ENCODE results near the gene JAKMIP1. TPM values are rescaled to one million over a fixed set of nuclear protein-coding genes. Genes with fewer than 3 reads are reported as not detected.
A peak's percentile ranks its signal among the peaks of the same experiment; 100 is the strongest.

JAKMIP1 gene
- total RNA-seq, 1 donor from 2014 or later = 4.1 TPM

DNA sequence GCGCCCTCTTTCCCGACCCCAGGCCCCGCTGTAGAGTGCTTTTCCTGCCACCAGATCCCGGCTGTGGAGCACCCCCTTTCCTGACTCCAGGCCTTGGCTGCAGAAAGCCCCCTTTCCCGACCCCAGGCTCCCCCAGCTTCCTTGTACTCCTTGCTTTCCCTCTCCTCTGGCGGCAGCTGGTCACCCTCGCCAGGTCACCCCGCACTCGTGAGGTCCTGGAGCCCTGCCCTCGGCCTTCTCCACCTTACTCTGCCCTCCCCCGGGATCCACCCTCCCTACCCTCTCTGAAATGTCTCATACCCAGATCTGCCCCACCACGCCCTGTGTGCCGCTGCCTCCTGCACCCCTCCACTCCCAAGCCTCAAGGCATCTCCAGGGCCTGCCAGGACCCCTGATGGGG, 157.2 kb downstream of the JAKMIP1 start:
- no peak for DNase-seq (ENCODE audit: low spot score)

DNA sequence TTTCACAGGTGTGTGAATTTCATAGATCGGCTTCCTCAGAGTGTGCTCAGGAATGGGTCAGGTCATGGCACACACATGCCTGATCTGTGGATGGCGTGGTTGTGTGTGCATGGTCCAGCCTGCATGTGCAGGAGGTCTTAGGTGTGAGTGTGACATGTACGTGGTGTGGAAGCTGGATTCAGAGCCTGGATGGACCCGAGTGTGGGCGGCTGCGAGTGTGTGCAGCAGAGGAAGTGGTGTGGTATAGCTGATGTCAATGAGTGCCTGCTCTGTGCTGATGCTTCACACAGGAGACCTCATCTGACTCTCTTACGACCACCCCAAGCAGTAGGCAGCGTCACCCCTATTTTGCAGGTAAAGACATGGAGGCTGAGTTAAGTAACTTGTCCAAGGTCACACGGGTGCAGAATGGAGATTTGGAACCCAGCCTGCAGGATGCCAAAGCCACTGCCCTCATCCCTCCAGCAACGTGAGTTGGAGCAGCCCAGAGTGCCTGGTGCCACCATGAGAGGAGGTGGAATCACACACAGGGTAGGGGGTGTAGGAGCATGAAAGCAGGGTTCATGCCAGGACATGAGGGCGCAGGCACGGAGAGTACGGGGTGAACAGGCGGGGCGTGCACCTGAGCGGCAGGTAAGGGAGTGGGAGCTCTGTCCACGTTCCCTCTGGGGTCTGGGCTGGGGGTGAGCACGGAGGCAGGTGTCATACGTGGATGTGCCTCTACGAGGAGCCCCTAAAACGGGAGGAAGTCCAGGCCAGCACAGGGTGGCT, 157.9 kb downstream of the JAKMIP1 start:
- DNase-seq (ENCODE audit: low spot score) = no peak

DNA sequence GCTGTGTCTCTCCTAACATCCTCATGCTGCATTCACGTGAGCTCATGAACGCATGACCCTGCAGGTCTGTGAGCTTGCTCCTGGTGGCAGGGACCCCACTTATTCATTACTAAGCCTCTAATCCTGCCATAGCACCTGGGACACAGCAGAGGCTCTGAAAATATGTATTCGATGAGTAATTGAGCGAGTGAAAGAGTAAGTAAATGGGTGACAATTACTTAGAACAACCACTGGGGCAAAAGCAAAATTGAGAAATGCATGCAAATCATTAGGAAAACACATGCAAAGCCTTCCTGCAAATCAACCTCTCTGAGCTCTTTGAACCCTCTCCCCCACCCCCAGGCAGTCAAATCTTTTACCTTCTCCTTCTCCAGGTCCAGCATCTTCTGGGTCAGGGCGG, 158.5 kb downstream of the JAKMIP1 start:
- no peak for DNase-seq (ENCODE audit: low spot score)

DNA sequence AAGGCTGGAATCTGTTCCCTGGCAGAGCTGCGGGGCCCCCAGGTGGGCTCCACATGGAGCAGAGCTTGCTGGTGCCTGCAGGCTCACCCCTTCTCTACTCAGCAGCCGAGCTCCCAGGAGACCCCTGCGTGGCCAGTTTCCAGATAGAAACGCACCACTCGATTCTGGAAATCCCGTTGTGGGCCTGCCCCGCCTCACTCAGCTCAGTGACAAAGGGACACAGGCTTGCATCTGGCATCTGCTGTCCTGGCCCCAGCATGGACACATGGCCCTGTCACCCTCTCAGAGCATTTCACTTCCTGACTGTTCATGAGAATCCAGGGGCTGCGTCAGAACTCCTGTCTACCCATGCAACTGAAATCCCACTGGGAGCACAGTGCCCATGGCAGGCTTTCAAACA, 161.6 kb downstream of the JAKMIP1 start:
- DNase-seq (ENCODE audit: low spot score) = no peak

DNA sequence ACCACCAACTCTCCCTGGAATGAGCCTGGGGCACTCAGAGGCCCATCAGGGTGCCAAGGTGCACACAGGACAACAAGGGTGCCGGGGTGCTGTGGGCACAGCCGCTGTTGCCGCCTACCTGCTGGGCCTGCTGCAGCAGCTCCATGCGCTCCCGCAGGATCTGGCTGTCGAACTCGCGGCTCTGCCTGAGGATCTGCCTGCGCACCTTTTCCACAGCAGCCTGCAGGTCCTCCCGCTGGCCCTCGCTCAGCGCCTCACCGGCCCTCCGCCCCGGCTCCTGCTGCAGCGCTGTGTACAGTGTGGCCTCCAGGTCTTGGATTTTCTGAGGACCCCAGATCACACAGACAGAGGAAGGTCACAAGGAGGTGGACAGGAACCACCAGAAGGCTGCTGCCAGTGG, 164.6 kb downstream of the JAKMIP1 start:
- DNase-seq (ENCODE audit: low spot score) = no peak

DNA sequence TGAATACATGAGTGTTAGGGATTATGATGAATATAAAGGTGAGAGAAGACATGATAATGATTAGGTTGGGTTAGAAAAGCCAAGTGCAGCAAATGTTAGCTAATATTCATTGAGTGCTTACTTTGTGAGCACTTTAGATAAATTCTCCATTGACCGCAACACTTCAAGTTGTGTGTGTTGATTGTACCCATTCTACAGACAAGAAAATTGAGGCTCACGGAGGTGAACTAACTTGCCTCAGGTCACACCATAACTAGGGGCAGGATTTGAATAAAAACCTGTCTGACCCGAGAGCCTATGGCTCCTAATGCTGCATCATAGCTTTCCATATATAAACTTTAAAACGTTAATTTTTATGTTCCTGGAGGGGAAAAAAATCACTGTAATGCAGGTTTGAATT, 167.0 kb downstream of the JAKMIP1 start:
- DNase-seq (ENCODE audit: low spot score) = no peak

DNA sequence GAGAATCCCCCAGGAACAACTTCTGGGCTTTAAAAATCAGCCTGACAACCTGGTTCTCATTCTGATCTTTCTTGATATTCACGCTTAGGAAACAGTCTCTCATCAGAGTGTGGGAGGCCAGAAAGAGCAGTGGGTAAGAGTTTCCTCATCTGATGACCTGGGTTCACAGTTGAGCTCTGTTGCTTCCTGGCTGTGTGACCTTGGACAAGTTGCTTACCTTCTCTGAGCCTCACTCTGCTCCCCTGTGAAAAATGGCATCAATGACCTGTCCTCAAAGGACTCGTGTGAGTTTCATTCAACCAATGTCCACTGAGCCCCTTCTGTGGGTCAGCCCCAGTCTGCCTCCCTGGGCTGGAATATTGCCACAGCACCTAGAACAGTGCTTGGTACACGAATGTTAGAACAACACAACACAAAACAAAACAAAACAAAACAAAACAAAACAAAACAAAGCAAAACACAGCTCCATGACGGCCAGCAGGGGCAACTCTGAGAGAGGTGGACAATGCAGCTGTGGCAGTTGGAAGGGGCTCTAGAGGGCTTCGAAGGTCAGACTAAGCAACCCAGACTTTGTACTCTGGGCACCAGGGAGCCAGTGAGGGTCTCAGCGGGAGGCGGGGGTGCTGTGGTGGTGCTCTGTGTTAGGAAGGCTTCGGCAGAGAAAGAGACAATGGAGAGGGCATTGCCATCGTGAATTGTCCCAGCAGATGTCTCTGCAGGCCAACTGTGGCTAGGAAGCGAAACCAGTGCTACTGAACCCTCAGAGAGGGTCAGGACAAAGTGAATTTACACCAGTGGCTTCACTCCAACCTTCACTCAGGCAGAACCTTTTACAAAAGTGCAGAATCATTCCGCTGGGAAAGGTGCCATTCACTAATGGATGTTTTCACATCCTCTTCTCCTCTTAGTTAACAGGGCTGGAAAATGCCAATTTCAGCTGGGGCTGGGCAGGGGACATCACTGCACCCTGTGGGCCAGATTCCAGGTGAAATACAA, 167.8 kb downstream of the JAKMIP1 start:
- no peak for DNase-seq (ENCODE audit: low spot score)

DNA sequence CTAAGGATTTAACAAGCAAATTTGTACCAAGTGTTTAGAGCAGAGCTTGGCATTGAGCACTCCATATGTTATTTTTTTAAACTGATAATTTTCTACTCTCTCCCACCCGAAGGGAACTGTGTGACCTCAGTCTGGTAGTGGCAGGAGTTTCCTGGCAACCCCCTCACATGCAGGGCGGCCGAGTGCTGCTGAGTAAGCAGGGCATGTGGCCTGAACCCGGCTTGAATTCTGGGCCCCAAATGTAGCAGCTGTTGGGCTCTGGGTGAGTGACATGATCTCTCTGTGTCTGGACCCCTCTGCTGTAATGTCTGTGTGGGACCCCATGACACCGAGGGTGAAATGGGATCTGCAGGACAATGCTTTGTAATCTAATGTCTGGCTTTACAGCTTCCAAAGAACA, 168.5 kb downstream of the JAKMIP1 start:
- no peak for DNase-seq (ENCODE audit: low spot score)

DNA sequence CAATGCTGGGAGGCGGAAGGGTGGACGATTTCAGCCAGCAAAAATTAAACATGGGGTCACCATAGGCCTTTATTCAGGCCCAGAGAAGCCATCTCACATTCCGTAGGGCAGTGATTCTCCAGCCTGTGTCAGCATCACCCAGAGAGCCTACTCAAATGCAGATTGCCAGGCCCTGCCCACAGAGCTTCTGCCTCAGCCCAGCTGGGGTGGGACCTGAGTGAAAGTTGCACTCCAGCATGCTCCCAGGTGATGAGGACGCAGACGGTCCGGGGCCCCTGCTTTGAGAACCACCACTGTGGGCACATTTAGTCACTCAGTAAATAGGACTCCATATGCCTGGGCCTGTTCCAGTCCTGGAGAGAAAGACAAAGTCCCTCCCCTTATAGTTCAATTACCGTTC, 169.7 kb downstream of the JAKMIP1 start:
- DNase-seq (ENCODE audit: low spot score) = no peak

DNA sequence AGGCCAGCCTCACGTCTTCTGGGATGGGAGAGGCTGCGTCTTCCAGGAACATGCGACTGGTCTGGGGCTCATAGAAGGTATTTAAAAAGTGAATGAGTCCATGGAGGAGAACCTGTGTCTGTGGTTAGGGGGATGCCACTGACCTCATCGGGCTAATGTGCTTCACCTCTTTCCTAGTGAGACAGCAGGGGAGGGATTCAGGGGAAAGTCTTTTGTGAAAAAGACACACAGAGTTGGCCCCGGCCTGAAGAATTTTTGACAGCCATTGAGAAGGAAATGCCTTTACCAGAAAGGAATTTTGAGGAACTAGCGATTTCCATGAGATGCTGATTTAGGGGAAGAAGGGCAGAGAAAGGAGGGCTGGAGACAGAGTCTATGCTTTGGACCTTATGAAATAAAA, 171.1 kb downstream of the JAKMIP1 start:
- DNase-seq (ENCODE audit: low spot score) = no peak

DNA sequence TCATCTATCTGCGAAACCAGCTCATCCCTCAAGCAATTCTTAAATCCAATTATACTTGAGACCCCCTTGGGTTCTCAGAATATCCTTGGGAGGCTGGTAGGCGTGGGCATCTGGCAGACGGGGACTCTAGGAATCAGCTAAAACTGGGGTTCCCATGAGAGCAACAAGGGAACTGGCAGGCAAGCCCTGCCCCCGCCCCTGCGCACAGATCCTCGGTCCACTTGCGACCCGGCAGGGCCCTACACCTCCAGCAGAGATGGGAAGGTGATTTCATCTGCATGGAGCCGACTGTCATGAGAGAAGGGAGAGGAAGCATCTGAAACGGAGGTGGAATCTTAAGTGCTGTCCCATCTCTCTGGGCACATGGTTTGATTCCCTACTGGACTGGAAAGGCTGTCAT, 172.2 kb downstream of the JAKMIP1 start:
- DNase-seq (ENCODE audit: low spot score) = no peak

DNA sequence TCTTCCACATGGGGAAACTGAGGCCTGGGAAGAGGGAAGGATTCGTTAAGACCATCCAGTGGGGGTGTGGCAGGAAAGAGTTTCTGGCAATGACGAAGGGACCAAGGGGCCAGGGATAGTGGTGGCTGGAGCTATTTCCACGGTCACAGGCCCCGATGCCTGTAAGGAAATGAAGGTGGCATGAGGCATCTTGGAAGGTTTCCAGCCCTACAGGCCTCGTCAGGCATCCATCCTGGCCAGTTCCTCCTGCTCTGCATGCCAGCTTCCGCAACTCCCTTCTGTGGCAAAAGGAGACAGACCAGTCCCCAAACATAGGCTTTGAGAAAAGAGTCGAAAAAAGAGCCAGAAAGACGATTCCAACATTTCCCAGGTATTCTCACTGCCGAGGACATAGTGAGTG, 173.0 kb downstream of the JAKMIP1 start:
- DNase-seq (ENCODE audit: low spot score) = no peak

DNA sequence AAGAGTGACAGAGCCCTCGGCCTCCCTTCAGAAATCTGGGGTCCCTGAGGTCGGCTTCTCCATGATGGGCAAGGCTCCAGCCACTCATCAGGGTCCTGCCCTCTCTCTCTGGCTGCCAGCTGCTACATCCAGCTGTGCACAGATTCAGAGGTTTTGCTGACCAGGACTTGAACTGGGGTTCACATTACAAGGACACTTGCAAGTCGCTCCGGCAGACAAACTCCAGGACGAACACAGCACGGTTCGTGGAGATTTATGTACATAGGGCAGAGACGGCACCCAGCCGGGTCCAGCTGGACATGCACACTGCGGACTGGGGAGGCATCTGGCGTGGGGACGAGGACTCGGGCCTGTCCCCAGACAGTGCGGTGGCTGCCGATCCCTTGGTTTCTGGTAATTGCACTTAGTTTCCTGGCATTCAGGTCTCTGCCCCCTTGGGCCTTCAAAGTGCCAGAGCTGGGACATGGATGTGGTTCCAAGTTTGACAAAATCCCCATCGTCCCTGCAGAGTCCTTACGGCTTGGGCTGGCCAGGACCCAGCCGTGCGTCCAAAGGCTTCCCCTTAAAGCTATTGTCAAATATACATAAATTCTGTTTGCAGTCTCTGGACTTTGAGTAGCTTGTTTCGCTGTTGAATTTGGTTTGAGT, 175.9 kb downstream of the JAKMIP1 start:
- no peak for DNase-seq (ENCODE audit: low spot score)

DNA sequence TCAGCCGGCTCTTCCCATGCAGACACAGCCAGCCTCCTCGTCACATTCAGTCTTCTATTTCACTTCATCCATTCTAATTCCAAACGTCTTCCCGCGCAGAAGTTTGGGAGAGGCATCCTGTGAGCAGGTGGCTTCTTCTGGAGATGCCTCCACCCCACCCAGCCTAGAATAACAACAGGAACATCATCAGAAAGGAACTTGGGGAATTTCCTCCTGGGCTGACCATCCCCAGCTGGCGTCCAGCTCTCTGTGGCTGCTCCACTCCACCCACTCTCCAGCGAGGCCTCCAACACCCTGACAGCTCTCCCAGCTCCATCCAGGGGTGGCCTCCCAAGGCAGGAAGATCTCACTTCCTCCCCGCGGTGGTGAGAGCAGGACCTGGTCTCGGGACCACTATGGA, 176.6 kb downstream of the JAKMIP1 start:
- no peak for DNase-seq (ENCODE audit: low spot score)

DNA sequence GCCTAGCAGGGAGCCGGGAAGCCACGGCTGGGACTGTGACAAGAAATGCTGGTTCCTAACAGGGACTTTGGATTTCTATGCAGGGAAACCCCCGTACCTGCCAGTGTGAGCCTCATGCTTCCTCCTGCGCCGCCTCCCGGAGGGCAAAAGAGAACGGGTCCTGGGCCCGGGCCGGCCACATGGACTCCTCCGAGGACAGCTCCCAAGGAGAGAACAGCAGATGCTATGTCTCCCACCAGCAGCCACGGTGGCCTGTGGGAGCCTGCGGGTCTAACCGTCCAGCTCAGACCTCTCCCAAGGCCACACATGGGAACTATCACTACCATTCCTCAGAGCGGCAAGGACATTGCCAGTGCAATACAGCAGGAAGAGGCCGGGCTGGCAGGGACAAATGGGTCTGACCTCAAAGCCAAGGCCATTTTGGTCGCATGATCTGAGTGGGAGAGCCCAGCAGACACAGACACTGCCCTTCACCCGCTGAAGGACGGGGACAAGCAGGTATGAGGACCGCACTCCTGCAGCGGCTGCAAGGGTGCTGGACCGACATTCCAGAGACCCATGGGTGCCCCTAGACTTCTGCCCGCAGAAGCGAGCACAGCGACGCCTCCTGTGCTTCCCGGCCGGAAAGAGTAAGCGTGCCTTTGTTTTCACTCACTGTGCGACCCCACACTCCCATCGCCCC, 177.6 kb downstream of the JAKMIP1 start:
- no peak for DNase-seq (ENCODE audit: low spot score)

DNA sequence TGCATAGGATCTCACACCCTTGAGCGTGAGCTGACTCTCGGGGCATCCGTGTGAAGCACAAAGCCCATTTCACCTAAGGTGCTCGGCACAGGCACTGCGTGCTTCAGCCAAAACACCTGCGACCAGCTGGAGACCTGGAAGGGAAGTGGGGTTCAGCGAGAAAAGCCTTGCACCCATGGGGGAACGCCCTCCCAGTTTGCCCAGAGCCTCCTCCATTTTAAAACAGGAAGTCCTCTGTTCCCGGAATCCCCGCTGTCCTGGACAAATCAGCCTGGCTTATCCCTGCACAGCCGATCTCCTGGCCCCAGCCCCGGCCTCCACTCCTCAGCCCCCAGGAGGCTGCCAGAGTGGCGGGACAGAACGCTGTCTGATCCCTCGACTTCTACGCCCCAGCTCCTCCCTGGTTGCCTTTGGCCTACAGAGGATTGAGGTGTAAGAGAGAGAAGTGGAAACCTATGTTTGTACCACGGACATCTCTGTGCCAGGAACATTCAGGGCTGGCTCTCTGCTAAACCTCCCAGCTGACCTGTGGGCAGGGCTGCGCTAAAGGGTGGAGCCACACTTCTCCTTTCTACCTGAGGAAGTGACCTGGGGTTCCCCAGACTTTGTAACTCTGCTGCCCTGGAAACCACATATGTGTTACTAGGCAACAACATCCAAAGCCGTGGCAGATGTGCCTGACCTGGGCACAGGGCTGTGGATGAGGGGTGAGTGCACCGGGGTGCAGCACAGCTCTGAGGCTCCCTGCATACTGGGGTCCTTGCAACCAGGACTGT, 178.3 kb downstream of the JAKMIP1 start:
- DNase-seq (ENCODE audit: low spot score) = no peak

DNA sequence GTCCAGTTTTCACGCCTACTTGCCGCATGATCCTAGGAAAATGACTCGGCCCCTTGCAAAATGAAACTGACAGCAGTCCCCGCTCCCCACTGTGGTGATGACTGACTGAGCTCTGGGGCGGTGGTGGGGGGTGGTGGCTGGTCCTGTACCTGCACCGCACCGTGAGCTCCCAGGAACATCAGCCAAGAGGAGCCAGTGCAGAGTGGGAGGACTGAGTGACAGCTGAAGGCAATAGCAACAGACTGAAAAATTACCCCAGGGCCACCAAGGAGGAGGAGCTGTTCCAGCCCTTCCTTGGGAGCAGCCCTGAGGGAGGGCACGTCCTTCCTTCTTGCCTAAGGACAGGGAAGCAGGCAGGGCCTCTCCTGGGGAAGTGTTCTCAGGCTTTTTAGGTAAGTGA, 179.7 kb downstream of the JAKMIP1 start:
- DNase-seq (ENCODE audit: low spot score) = no peak

DNA sequence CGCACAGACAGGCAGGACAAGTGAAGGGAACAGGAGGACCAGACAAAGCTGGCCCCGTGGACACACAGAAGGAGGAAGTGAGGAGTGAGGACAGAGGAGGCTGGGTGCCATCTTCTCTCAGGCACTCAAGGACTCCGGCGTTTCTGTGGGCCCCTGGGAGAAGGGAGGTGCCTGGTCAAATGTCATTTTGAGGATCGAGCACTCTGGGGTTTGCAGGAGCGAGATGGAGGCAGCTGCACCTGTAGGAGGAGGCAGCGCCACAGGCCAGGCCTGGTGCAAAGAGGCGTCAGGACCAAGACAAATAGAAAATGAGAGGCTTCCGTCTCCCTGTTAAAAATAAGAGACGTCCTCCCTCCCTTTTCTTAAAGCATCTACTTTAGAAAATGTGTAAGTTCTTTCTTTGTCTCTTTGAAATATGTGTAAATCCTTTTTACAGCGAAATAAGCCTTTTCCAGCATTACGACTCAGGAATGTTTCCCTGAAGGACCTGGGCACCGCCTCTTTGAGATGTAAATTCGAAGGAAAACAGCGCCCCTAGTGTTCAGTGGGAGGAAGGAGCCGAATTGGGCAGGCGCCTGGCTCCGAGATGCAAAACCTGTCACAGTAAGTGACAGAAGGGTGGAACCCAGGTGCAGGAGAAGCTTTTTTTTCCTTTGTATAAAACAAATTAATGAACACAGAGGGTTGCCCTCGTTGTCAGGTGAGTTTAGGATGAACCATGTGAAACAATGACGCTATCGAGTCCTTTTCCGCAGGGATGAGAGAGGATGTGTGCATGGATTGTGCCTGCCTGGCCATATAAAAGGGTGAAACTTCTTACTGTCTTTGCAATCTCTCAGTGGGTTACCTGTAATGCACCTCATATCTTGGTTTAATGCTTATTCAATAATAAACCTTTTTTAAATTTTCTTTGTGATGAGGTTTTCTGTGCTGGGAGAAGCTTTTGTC, 180.8 kb downstream of the JAKMIP1 start:
- DNase-seq (ENCODE audit: low spot score) = peak; percentile 47

DNA sequence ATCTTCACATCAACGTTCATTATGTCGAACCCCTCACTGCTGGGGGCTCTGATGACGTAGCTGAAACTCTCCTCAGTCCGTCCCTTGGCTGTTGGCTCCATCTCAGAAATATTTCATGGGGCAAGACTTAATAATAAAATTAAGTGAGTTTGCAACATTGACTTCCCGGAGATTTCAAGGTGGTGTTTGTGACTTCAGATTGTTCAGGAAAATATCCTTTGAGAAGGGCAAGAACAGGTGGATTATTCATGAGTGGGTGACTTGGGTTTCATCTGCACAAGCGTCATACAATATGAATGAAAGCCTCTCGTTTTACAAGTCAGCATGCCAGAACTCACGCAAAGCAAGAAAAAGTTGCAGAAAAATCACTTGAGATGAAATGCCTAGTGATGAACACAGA, 182.0 kb downstream of the JAKMIP1 start, which contains the start of gene C4orf50:
TSS of gene C4orf50 (minus strand) at position 101 of the 400 bp plus-strand sequence.
- no peak for DNase-seq (ENCODE audit: low spot score)

DNA sequence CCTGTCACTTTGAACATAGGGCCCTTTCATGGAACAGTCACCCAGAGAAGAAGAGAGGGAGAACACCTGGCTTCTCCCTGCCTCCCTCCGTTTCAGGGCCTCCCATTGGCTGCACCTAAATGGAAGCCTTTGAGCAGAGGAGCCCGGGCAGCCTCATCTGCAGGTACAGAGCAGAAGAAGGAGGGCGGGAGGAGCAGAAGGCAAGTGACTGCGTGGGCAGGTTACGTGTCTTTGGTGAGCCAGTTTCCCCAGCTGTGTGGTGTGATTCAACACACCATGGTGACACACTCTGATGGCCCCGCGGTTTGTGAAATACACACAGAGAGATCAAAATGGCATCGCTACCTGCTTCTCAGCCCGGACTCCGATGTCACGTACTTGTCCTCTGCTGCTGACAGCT, 182.5 kb downstream of the JAKMIP1 start:
- no peak for DNase-seq (ENCODE audit: low spot score)

Measured in umbilical cord (tissue), 2 donors.